OCI-LY1 (cell line): ENCODE data around the gene FAM13A.

Experiments used
- H2AFZ ChIP-seq: fragments of 200-600 bp; sonication (generic), shearing (Covaris generic); 2 replicates; pipeline ENCODE4 v1.6.0; 2014; ENCODE audit warnings: antibody characterized with exemption, mild to moderate bottlenecking, low read length
- H3F3A ChIP-seq: fragments of 200-600 bp; sonication (generic), shearing (Covaris generic); 2 replicates; pipeline ENCODE4 v1.6.0; 2014; ENCODE audit warnings: mild to moderate bottlenecking, antibody characterized with exemption, low read length, moderate library complexity; ENCODE audit not compliant: insufficient read depth
- H3K27ac ChIP-seq: fragments of 200-600 bp; sonication (generic); 2 replicates; pipeline ENCODE4 v1.5.1; 2014; ENCODE audit warnings: low read length, mixed run types, mild to moderate bottlenecking, low read depth; ENCODE audit not compliant: poor library complexity, severe bottlenecking
- H3K27me3 ChIP-seq: fragments of 200-600 bp; sonication (generic); 2 replicates; pipeline ENCODE4 v1.6.0; 2014; ENCODE audit warnings: antibody characterized with exemption, mild to moderate bottlenecking, low read length, moderate library complexity; ENCODE audit not compliant: insufficient read depth
- H3K36me3 ChIP-seq: fragments of 200-600 bp; sonication (generic); 2 replicates; pipeline ENCODE4 v1.6.1; 2014; ENCODE audit warnings: mild to moderate bottlenecking, antibody characterized with exemption, low read length, moderate library complexity, mixed read lengths; ENCODE audit not compliant: insufficient read depth
- H3K4me1 ChIP-seq: fragments of 200-600 bp; sonication (generic); 2 replicates; pipeline ENCODE4 v1.5.1; 2014; ENCODE audit warnings: mild to moderate bottlenecking, low read length, moderate library complexity; ENCODE audit not compliant: insufficient read depth, severe bottlenecking
- H3K4me2 ChIP-seq: fragments of 200-600 bp; sonication (generic), shearing (Covaris generic); 2 replicates; pipeline ENCODE4 v1.6.1; 2014; ENCODE audit warnings: low read length
- H3K4me3 ChIP-seq: fragments of 200-600 bp; sonication (generic); 2 replicates; pipeline ENCODE4 v1.5.1; 2014; ENCODE audit warnings: low read length, low read depth, mild to moderate bottlenecking, mixed read lengths; ENCODE audit not compliant: poor library complexity, severe bottlenecking
- H3K79me2 ChIP-seq: fragments of 200-600 bp; shearing (Covaris generic); 2 replicates; pipeline ENCODE4 v1.6.1; 2016; ENCODE audit warnings: mixed run types, low read length, mixed read lengths; ENCODE audit not compliant: insufficient read depth
- H3K9ac ChIP-seq: fragments of 200-600 bp; sonication (generic), shearing (Covaris generic); 2 replicates; pipeline ENCODE4 v1.6.1; 2014; ENCODE audit warnings: mild to moderate bottlenecking, low read length, mixed read lengths
- H3K9me2 ChIP-seq: fragments of 200-600 bp; sonication (generic), shearing (Covaris generic); 2 replicates; pipeline ENCODE4 v1.6.1; 2014; ENCODE audit warnings: low read depth, mild to moderate bottlenecking, low read length, mixed read lengths
- H3K9me3 ChIP-seq: fragments of 200-600 bp; shearing (Covaris generic); 2 replicates; pipeline ENCODE4 v1.6.1; 2014; ENCODE audit warnings: low read length, mixed read lengths
- H4K20me1 ChIP-seq: fragments of 200-600 bp; sonication (generic), shearing (Covaris generic); 2 replicates; pipeline ENCODE4 v1.6.0; 2016; ENCODE audit warnings: mild to moderate bottlenecking, low read length; ENCODE audit not compliant: insufficient read depth
- EZH2 ChIP-seq: fragments of 200-600 bp; sonication (generic), shearing (Covaris generic); IDR thresholded peaks from 2 replicates; pipeline ENCODE4 v1.8.0; 2017; ENCODE audit warnings: borderline replicate concordance, mixed run types, mild to moderate bottlenecking, antibody characterized with exemption, low read length, moderate library complexity, mixed read lengths
- TF ChIP-seq, protein P1 (sequence below): fragments of 200-600 bp; sonication (generic), shearing (Covaris generic); IDR thresholded peaks from 2 replicates; pipeline ENCODE4 v1.5.1; 2017; ENCODE audit warnings: mild to moderate bottlenecking, antibody characterized with exemption, low read length, moderate library complexity, mixed read lengths

The FAM13A gene

DNA sequence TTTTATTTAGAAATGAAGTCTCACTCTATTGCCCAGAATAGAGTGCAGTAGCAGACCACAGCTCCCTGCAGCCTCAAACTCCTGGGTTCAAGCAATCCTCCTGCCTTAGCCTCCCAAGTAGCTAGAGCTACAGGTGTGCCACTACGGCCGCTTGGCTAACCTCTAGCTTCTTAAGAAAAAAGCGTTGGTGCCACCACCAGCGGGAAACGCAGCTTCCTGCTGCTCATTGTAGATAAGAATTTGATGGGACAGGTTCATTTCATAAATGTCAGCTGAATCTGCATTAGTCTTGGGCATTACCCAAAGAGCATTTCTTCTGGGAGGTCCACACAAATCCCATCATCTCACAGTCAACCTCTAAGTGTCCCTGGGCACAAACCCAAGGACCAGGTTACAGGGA lies 326.2 kb downstream of the FAM13A start:
- Histone ChIP-seq H3K36me3 (no peaks in the 10 kb centered on the region), H3F3A (no peaks in the 10 kb centered on the region), H3K4me2 (no peak overlapping the region), H3K9ac (no peak overlapping the region), H3K4me3 (no peak overlapping the region), H3K27me3 (no peaks in the 10 kb centered on the region), H4K20me1 (no peaks in the 10 kb centered on the region), H3K79me2 (no peaks in the 10 kb centered on the region), H3K4me1 (no peaks in the 10 kb centered on the region), H3K27ac (no peak overlapping the region), H3K9me2 (no peaks in the 10 kb centered on the region), H3K9me3 (no peaks in the 10 kb centered on the region), H2AFZ (no peak overlapping the region)
- TF ChIP-seq EZH2: no peak
- TF ChIP-seq, protein P1, sequence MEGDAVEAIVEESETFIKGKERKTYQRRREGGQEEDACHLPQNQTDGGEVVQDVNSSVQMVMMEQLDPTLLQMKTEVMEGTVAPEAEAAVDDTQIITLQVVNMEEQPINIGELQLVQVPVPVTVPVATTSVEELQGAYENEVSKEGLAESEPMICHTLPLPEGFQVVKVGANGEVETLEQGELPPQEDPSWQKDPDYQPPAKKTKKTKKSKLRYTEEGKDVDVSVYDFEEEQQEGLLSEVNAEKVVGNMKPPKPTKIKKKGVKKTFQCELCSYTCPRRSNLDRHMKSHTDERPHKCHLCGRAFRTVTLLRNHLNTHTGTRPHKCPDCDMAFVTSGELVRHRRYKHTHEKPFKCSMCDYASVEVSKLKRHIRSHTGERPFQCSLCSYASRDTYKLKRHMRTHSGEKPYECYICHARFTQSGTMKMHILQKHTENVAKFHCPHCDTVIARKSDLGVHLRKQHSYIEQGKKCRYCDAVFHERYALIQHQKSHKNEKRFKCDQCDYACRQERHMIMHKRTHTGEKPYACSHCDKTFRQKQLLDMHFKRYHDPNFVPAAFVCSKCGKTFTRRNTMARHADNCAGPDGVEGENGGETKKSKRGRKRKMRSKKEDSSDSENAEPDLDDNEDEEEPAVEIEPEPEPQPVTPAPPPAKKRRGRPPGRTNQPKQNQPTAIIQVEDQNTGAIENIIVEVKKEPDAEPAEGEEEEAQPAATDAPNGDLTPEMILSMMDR: no peak

DNA sequence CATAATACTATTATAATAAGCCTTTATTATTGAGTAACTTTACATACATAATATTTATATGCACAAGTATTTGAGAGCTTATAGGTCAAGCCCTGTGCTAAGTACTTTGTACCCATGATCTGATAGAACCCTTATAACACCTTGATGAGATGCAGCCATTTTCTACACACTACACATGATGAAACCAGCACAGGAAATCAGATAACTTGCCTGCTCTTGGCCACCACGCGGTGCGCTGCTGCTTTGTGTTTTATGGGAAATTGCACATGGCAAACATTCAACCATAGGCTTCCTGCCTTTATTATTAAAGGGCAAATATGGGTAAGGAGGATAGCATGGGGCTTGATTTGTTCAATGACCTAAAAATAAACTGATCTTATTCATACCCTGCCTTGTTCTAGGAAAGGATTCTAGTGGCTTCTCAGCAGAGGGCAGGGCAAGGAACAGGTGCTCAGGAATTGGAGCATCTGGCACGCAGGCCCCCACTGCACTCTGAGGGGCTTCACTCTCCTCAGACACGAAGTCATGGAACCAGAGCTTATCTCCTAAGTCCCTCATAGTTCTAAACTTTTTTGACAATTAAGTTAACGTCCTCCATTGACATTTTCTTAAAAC lies 327.7 kb downstream of the FAM13A start:
- Histone ChIP-seq H3K9me2 (no peaks in the 10 kb centered on the region), H3K4me1 (no peaks in the 10 kb centered on the region), H3F3A (no peaks in the 10 kb centered on the region), H2AFZ (no peak overlapping the region), H3K79me2 (no peaks in the 10 kb centered on the region), H3K9me3 (no peaks in the 10 kb centered on the region), H4K20me1 (no peaks in the 10 kb centered on the region), H3K27ac (no peak overlapping the region), H3K9ac (no peak overlapping the region), H3K4me3 (no peak overlapping the region), H3K4me2 (no peak overlapping the region), H3K27me3 (no peaks in the 10 kb centered on the region), H3K36me3 (no peaks in the 10 kb centered on the region)
- TF ChIP-seq EZH2: no peak
- TF ChIP-seq, protein P1: no peak

GRCh38 chr4:88728146-88728545 lies 328.8 kb downstream of the FAM13A start:
- H3K79me2 ChIP-seq: no peaks in the 10 kb centered on the region
- no peak for TF ChIP-seq EZH2
- TF ChIP-seq, protein P1: no peak

More at GRCh38 chr4:88728146-88728545, 328.8 kb downstream of the FAM13A start:
- Histone ChIP-seq H3K4me2 (no peak overlapping the region), H3K4me1 (no peaks in the 10 kb centered on the region), H3F3A (no peaks in the 10 kb centered on the region), H3K27me3 (no peaks in the 10 kb centered on the region), H3K9ac (no peak overlapping the region), H3K27ac (no peak overlapping the region), H3K36me3 (no peaks in the 10 kb centered on the region), H3K9me3 (no peaks in the 10 kb centered on the region), H4K20me1 (no peaks in the 10 kb centered on the region), H3K9me2 (no peaks in the 10 kb centered on the region), H3K4me3 (no peak overlapping the region), H2AFZ (no peak overlapping the region)
